Left ventricle myocardium inferior (tissue), 1 donor: ENCODE data around the gene CCDC158. TPM values are rescaled to one million over a fixed set of nuclear protein-coding genes. Genes with fewer than 3 reads are reported as not detected.
"Not testable (repeated sequence)": the region's sequence is repeated elsewhere in the genome, so short reads cannot be mapped to it uniquely, and the experiment has no call there.

Experiments
- DNase-seq: peaks from one replicate; pipeline ENCODE4 v3.0.0-alpha.2; 2020
- H3K27ac ChIP-seq: fragments of 200-600 bp; replicated peaks from 2 replicates; pipeline ENCODE4 v1.8.0; 2021
- H3K27me3 ChIP-seq: fragments of 200-600 bp; 2 replicates; pipeline ENCODE4 v1.8.0; 2021; ENCODE audit warnings: low read depth
- H3K36me3 ChIP-seq: fragments of 200-600 bp; 2 replicates; pipeline ENCODE4 v1.8.0; 2021
- H3K4me1 ChIP-seq: fragments of 200-600 bp; 2 replicates; pipeline ENCODE4 v1.8.0; 2021
- H3K4me3 ChIP-seq: fragments of 200-600 bp; 2 replicates; pipeline ENCODE4 v1.8.0; 2021; ENCODE audit warnings: mild to moderate bottlenecking, moderate library complexity
- H3K9me3 ChIP-seq: fragments of 200-600 bp; replicated peaks from 2 replicates; pipeline ENCODE4 v1.8.0; 2021
- CTCF ChIP-seq: fragments of 200-600 bp; IDR thresholded peaks from 2 replicates; pipeline ENCODE4 v1.8.0; 2021; ENCODE audit warnings: antibody characterized with exemption, mild to moderate bottlenecking, borderline replicate concordance
- intact Hi-C: fragments of 100-400 bp; cut with micrococcal nuclease; formaldehyde crosslinking; loops from one replicate; pipeline ENCODE4 v1.11.0; 2022
- total RNA-seq: library from RNA; stranded (reverse); fragmentation: NEBNext Ultra II Directional; extraction: Animal tissue kit (Norgen Biotek cat#: 25700); gene quantifications from one replicate; pipeline ENCODE4 v1.2.1, GENCODE V29; 2021
- donor health status: DM: no; HTN: yes; CAD: no; lungs with severe emphysema.

The CCDC158 gene
- total RNA-seq, 1 donor from 2014 or later = 0.11 TPM

- Histone ChIP-seq H3K27me3 (no peaks in the 10 kb centered on the region), H3K9me3 (peaks cover 17% of the 10 kb centered on the region), H3K27ac (no peak overlapping the region), H3K4me3 (no peak overlapping the region), H3K36me3 (no peaks in the 10 kb centered on the region), H3K4me1 (no peaks in the 10 kb centered on the region)
- DNase-seq = no peak
- no peak for TF ChIP-seq CTCF
- intact Hi-C loops = no loop called here
These were observed 57.2 kb downstream of the CCDC158 start for GRCh38 chr4:76363556-76364290.

GRCh38 chr4:76361689-76362412 is 59.1 kb downstream of the CCDC158 start:
- H3K27ac ChIP-seq = no peak overlapping the region
- no peak for DNase-seq

GRCh38 chr4:76359881-76360466 is 61.0 kb downstream of the CCDC158 start:
- intact Hi-C loops, H3K27ac ChIP-seq, H3K27me3 ChIP-seq, H3K4me3 ChIP-seq, DNase-seq, H3K4me1 ChIP-seq, H3K36me3 ChIP-seq: not testable (repeated sequence)
- peaks cover 43% of the 10 kb centered on the region for H3K9me3 ChIP-seq

More at GRCh38 chr4:76361689-76362412, 59.1 kb downstream of the CCDC158 start:
- intact Hi-C loops = no loop called here
- no peaks in the 10 kb centered on the region for H3K4me1 ChIP-seq
- TF ChIP-seq CTCF = no peak
- no peak overlapping the region for H3K4me3 ChIP-seq
- no peaks in the 10 kb centered on the region for H3K36me3 ChIP-seq
- peaks cover 35% of the 10 kb centered on the region for H3K9me3 ChIP-seq
- H3K27me3 ChIP-seq = no peaks in the 10 kb centered on the region

- DNase-seq = no peak
- H3K27ac ChIP-seq = no peak overlapping the region
- peaks cover 43% of the 10 kb centered on the region for H3K9me3 ChIP-seq
- intact Hi-C loops = no loop called here
- H3K36me3 ChIP-seq = no peaks in the 10 kb centered on the region
- H3K4me3 ChIP-seq = no peak overlapping the region
- no peaks in the 10 kb centered on the region for H3K4me1 ChIP-seq
- no peak for TF ChIP-seq CTCF
- no peaks in the 10 kb centered on the region for H3K27me3 ChIP-seq
These were observed 63.0 kb downstream of the CCDC158 start for GRCh38 chr4:76357981-76358380.

- DNase-seq = no peak
- Histone ChIP-seq H3K36me3 (no peaks in the 10 kb centered on the region), H3K4me1 (no peaks in the 10 kb centered on the region), H3K27me3 (no peaks in the 10 kb centered on the region), H3K27ac (no peak overlapping the region), H3K4me3 (no peak overlapping the region), H3K9me3 (peaks cover 34% of the 10 kb centered on the region)
- TF ChIP-seq CTCF = no peak
- intact Hi-C loops = no loop called here
These were observed 66.1 kb downstream of the CCDC158 start for GRCh38 chr4:76354517-76355473.
